Glutamatergic neuron (in vitro differentiated cells): Measurements from ENCODE around the gene STRBP. TPM values are rescaled to one million over a fixed set of nuclear protein-coding genes. Genes with fewer than 3 reads are reported as not detected.

ENCODE experiments used
- DNase-seq: peaks from one replicate; pipeline ENCODE4 v3.0.0; 2022
- H3K27ac Mint-ChIP-seq: one replicate; pipeline ENCODE4 v1.8.0; 2020; ENCODE audit warnings: mild to moderate bottlenecking, mixed read lengths, inconsistent platforms; ENCODE audit not compliant: unreplicated experiment
- H3K27me3 Mint-ChIP-seq: one replicate; pipeline ENCODE4 v1.8.0; 2020; ENCODE audit warnings: mild to moderate bottlenecking, moderate library complexity, mixed read lengths, inconsistent platforms; ENCODE audit not compliant: unreplicated experiment
- H3K36me3 Mint-ChIP-seq: one replicate; pipeline ENCODE4 v1.8.0; 2020; ENCODE audit warnings: mild to moderate bottlenecking, mixed read lengths, inconsistent platforms; ENCODE audit not compliant: unreplicated experiment
- H3K4me1 Mint-ChIP-seq: one replicate; pipeline ENCODE4 v1.8.0; 2020; ENCODE audit warnings: mild to moderate bottlenecking, low read depth, mixed read lengths, inconsistent platforms; ENCODE audit not compliant: unreplicated experiment
- H3K4me3 Mint-ChIP-seq: one replicate; pipeline ENCODE4 v1.8.0; 2020; ENCODE audit warnings: mild to moderate bottlenecking, mixed read lengths, inconsistent platforms; ENCODE audit not compliant: unreplicated experiment
- H3K9me3 Mint-ChIP-seq: one replicate; pipeline ENCODE4 v1.8.0; 2020; ENCODE audit warnings: mild to moderate bottlenecking, moderate library complexity, mixed read lengths, inconsistent platforms; ENCODE audit not compliant: unreplicated experiment
- total RNA-seq: library from RNA; stranded (reverse); fragmentation: NEBNext Ultra II Directional; extraction: Animal tissue kit (Norgen Biotek cat#: 25700); gene quantifications from one replicate; pipeline ENCODE4 v1.2.1, GENCODE V29; 2021; ENCODE audit not compliant: unreplicated experiment
- TF ChIP-seq, protein P1 (sequence below): fragments of 200-600 bp; sonication (generic); IDR thresholded peaks from one replicate; pipeline ENCODE4 v1.5.0; 2021; ENCODE audit not compliant: partially characterized antibody, unreplicated experiment

Gene STRBP
- total RNA-seq, 1 donor from 2014 or later, result 111 TPM

DNA sequence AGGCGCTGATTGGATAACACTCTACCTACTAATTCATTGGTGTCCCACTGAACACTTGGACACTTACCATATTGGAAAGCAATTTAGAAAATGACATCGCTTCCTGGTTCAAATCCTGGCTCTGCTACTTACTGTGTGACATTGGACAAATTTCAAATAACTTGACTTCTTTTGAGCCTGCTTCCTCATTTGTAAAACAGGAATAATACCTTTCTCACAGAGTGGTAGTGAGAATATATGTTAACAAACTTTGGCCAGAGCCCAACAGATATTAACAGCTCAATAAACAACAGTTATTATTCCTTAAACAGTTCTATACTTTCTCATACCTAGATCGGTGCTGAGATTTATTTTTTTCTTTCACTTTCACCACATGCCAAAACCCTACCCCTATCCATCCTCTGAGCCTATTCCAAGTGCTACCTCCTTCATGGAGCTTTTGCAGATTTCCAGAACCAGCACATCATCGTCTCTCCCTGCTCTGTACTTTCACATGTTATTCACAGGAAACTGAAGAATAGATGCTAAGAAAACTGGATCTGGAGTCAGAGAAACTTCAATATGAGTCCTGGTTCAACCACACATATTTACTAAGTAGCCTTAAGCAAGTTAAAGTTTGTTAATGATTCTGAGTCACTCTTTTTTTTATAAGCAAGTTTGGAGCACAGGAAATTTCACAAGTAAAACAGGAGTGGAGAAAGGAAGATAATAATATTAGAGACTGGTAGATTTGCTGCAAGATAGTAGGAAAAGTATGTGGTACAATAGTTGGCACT lies 92.3 kb downstream of the STRBP start:
- Mint-ChIP-seq H3K4me3 (no peak overlapping the region), H3K27ac (no peak overlapping the region), H3K4me1 (peaks cover 2% of the 10 kb centered on the region), H3K9me3 (no peaks in the 10 kb centered on the region), H3K27me3 (no peaks in the 10 kb centered on the region), H3K36me3 (no peaks in the 10 kb centered on the region)
- DNase-seq, result no peak
- TF ChIP-seq, protein P1, sequence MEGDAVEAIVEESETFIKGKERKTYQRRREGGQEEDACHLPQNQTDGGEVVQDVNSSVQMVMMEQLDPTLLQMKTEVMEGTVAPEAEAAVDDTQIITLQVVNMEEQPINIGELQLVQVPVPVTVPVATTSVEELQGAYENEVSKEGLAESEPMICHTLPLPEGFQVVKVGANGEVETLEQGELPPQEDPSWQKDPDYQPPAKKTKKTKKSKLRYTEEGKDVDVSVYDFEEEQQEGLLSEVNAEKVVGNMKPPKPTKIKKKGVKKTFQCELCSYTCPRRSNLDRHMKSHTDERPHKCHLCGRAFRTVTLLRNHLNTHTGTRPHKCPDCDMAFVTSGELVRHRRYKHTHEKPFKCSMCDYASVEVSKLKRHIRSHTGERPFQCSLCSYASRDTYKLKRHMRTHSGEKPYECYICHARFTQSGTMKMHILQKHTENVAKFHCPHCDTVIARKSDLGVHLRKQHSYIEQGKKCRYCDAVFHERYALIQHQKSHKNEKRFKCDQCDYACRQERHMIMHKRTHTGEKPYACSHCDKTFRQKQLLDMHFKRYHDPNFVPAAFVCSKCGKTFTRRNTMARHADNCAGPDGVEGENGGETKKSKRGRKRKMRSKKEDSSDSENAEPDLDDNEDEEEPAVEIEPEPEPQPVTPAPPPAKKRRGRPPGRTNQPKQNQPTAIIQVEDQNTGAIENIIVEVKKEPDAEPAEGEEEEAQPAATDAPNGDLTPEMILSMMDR, result no peak

DNA sequence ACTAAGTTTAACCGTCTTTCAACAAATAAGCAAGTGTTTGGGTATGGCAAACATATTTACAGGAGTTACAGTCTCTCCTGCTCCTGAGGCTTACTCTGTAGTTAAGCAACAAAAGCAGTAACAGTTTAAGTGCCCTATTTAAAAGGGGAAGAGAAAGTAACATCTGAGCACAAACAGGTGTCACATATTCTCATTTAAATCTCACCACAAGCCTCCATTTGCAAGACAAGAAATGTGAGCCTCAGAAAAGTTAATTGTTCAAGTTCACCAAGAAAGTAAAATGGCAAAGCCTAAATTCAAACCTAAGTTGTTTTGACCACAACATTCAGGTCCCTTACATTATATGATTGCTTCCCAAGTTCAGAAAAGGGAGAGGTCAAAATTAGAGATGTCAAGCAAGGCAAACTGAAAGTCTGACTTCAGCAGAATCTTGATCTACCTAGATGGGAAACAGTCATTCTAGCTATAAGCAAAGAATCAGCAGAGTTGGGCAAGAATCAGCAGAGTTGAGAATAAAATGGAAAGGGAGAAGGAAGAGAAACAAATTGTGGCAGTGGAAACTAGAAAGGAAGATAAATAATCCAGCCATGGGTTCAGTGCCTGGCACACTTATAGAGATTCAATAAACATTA lies 93.4 kb downstream of the STRBP start:
- H3K27me3 Mint-ChIP-seq, result no peaks in the 10 kb centered on the region
- TF ChIP-seq, protein P1, result no peak
- H3K36me3 Mint-ChIP-seq, result no peaks in the 10 kb centered on the region
- no peaks in the 10 kb centered on the region for H3K9me3 Mint-ChIP-seq
- DNase-seq, result no peak
- peaks cover 2% of the 10 kb centered on the region for H3K4me1 Mint-ChIP-seq
- H3K27ac Mint-ChIP-seq, result no peak overlapping the region
- H3K4me3 Mint-ChIP-seq, result no peak overlapping the region

DNA sequence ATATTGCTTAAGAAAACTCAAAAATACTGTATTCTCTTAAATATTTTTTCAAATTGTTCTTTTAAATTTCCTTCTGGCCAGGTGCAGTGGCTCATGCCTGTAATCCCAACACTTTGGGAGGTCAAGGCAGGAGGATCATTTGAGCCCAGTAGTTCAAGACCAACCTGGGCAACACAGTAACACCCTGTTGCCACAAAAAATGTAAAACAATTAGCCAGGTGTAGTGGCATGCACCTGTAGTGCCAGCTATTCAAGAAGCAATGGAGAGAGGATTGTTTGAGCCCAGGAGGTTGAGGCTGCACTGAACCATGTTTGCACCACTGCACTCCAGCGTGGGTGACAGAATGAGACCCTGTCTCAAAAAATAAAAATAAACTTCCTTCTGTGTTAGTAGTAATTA lies 94.3 kb downstream of the STRBP start:
- no peak for DNase-seq
- no peaks in the 10 kb centered on the region for H3K36me3 Mint-ChIP-seq
- H3K4me1 Mint-ChIP-seq, result peaks cover 2% of the 10 kb centered on the region
- TF ChIP-seq, protein P1, result no peak
- no peaks in the 10 kb centered on the region for H3K9me3 Mint-ChIP-seq
- no peak overlapping the region for H3K4me3 Mint-ChIP-seq
- no peak overlapping the region for H3K27ac Mint-ChIP-seq
- H3K27me3 Mint-ChIP-seq, result no peaks in the 10 kb centered on the region

DNA sequence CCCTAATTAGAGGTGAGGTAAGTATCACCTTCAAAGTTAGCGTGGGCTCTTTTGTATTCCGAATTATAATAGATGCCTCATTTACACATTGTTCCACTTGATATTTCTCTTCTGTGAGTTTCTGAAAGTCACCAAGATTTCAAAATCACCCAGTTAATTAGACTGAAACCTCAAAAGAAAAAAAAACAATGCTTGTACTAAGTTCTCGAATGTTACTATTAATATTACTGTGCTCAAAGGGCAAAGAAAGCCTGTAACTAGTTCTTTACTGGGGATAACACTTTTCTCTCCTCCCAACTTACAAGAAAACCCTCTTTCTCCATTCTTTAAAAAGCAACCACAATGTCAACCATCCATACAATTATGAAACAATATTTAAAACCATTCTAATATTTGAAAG lies 98.5 kb downstream of the STRBP start:
- no peak for DNase-seq
- H3K27me3 Mint-ChIP-seq, result peaks cover 2% of the 10 kb centered on the region
- H3K36me3 Mint-ChIP-seq, result no peaks in the 10 kb centered on the region
- H3K9me3 Mint-ChIP-seq, result peaks cover 2% of the 10 kb centered on the region
- TF ChIP-seq, protein P1, result no peak
- peaks cover 5% of the 10 kb centered on the region for H3K4me1 Mint-ChIP-seq
- no peak overlapping the region for H3K27ac Mint-ChIP-seq
- no peak overlapping the region for H3K4me3 Mint-ChIP-seq

DNA sequence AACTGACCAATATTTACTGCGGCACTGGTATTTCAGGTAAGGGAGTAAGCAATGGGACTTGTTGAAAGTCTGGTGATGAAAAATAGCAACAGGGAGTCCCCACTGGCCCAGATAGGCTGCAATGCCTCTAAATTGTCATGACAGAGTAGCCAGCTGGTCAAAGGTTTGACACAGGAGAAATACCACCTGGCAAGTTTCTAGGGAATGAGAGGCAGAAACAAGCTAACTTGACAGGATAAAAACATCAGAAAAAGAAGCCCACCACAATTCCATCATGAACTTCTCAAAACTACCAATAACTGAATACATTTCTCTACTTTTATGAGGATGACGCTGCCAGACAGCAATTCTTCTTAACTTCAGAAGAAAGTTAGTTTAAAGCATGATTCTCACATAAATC lies 99.8 kb downstream of the STRBP start:
- DNase-seq, result no peak
- TF ChIP-seq, protein P1, result no peak
- Mint-ChIP-seq H3K9me3 (peaks cover 2% of the 10 kb centered on the region), H3K4me1 (peaks cover 5% of the 10 kb centered on the region), H3K4me3 (no peak overlapping the region), H3K27ac (peak overlapping the region; percentile 35), H3K27me3 (peaks cover 2% of the 10 kb centered on the region), H3K36me3 (no peaks in the 10 kb centered on the region)
